ENCODE results near the gene PHACTR1.

DNA sequence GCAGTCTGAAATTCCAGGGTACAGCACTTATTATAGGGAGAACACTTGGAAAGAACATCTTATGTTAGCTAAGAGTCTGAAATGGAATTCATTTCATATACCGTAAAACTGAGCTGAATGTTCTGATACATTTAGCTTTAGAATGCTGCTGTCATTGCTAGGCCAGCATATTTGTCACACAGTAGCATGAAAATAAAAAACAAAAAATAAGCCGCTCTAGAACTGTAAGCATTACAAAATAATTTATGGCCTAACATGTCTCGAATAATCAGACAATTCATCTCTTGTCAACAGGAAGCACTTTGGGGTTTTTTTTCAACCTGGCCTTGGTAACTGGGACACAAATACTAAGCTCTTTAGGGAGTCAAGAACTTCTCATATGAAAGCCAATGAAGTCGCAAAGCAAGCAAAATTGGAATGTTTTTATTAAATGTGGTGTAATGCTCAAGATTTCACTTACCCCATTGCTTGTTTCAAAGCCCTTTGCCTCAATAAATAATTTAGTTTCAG is 115.7 kb downstream of the PHACTR1 start:
- TF ChIP-seq ZFP3 (CRISPR knock-in tag; IDR thresholded peaks at IDR 0.05) (no peak), ZFP30 (CRISPR knock-in tag; IDR thresholded peaks at IDR 0.05) (no peak), ZNF8 (CRISPR knock-in tag; IDR thresholded peaks at IDR 0.05) (no peak), ESRRG (CRISPR knock-in tag; IDR thresholded peaks at IDR 0.05) (no peak), ARNTL (CRISPR knock-in tag; IDR thresholded peaks at IDR 0.05; ENCODE audit: borderline replicate concordance, low read depth) (no peak), ZC3H10 (CRISPR knock-in tag; IDR thresholded peaks at IDR 0.05) (no peak), RARB (CRISPR knock-in tag; IDR thresholded peaks at IDR 0.05) (no peak)
- TF ChIP-seq, protein P1, sequence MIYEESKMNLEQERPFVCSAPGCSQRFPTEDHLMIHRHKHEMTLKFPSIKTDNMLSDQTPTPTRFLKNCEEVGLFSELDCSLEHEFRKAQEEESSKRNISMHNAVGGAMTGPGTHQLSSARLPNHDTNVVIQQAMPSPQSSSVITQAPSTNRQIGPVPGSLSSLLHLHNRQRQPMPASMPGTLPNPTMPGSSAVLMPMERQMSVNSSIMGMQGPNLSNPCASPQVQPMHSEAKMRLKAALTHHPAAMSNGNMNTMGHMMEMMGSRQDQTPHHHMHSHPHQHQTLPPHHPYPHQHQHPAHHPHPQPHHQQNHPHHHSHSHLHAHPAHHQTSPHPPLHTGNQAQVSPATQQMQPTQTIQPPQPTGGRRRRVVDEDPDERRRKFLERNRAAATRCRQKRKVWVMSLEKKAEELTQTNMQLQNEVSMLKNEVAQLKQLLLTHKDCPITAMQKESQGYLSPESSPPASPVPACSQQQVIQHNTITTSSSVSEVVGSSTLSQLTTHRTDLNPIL (CRISPR knock-in tag; IDR thresholded peaks at IDR 0.05; ENCODE audit: low read depth), result no peak
- TF ChIP-seq, protein P2, sequence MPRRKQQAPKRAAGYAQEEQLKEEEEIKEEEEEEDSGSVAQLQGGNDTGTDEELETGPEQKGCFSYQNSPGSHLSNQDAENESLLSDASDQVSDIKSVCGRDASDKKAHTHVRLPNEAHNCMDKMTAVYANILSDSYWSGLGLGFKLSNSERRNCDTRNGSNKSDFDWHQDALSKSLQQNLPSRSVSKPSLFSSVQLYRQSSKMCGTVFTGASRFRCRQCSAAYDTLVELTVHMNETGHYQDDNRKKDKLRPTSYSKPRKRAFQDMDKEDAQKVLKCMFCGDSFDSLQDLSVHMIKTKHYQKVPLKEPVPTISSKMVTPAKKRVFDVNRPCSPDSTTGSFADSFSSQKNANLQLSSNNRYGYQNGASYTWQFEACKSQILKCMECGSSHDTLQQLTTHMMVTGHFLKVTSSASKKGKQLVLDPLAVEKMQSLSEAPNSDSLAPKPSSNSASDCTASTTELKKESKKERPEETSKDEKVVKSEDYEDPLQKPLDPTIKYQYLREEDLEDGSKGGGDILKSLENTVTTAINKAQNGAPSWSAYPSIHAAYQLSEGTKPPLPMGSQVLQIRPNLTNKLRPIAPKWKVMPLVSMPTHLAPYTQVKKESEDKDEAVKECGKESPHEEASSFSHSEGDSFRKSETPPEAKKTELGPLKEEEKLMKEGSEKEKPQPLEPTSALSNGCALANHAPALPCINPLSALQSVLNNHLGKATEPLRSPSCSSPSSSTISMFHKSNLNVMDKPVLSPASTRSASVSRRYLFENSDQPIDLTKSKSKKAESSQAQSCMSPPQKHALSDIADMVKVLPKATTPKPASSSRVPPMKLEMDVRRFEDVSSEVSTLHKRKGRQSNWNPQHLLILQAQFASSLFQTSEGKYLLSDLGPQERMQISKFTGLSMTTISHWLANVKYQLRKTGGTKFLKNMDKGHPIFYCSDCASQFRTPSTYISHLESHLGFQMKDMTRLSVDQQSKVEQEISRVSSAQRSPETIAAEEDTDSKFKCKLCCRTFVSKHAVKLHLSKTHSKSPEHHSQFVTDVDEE (CRISPR knock-in tag; IDR thresholded peaks at IDR 0.05), result no peak

Data from SK-N-SH treated with all-trans-retinoic acid at 6 μM for 48 hours (cell line).